ENCODE measurements around the gene HRH2. TPM values are rescaled to one million over a fixed set of nuclear protein-coding genes. Genes with fewer than 3 reads are reported as not detected.

HRH2 gene
- total RNA-seq, 1 experiment from 2014 or later, result 9.3 TPM

DNA sequence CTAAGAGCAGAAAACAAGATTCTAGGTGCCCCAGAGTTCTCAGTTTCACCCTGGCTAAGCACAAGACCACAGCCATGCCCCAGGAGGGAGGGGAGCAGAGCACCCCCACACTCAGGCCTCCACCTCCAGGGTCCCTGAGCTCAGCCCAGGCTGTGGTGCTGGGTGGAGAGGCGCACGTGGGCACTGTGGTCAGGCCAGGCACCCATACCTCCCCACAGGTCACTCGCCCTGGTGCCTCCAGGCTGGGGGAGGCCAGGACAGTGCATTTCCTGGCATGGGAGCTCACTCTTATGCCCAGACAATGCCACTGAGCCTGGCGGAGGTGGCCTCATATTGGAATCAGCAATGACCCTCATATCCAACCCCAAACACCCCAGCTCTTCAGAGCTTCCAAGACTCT lies 78.8 kb downstream of the HRH2 start:
- DNase-seq (ENCODE audit: low spot score) (no peak), ATAC-seq (no peak)
- peaks cover 2% of the 10 kb centered on the region for H3K27me3 Mint-ChIP-seq (ENCODE audit: low read depth)
- no peak overlapping the region for H3K27ac Mint-ChIP-seq
- no peak overlapping the region for H3K4me3 Mint-ChIP-seq
- ChIA-PET CTCF (interaction anchor here (0.7 kb wide), 1 partner anchor 151 kb away, joined by 3 read pairs; no protein-coding TSS in a partner anchor), POLR2A (no interaction called here)
- no peak for TF ChIP-seq STAT6 (CRISPR knock-in tag; conservative IDR thresholded peaks at IDR 0.05; ENCODE audit: low read depth)
- TF ChIP-seq SMAD4 (CRISPR knock-in tag; IDR thresholded peaks at IDR 0.05), result no peak
- TF ChIP-seq PREB (CRISPR knock-in tag; IDR thresholded peaks at IDR 0.05; ENCODE audit: borderline replicate concordance), result no peak
- TF ChIP-seq PRDM15 (CRISPR knock-in tag; IDR thresholded peaks at IDR 0.05), result no peak
- TF ChIP-seq ZNF317 (CRISPR knock-in tag; IDR thresholded peaks at IDR 0.05; ENCODE audit: borderline replicate concordance, low read depth), result no peak
- TF ChIP-seq FOXP4 (CRISPR knock-in tag; IDR thresholded peaks at IDR 0.05), result no peak
- no peak for TF ChIP-seq TP53 (CRISPR knock-in tag; IDR thresholded peaks at IDR 0.05)
- TF ChIP-seq ZNF416 (CRISPR knock-in tag; IDR thresholded peaks at IDR 0.05), result no peak
- TF ChIP-seq NR3C1 (CRISPR knock-in tag; conservative IDR thresholded peaks at IDR 0.05; ENCODE audit: low read depth), result no peak
- TF ChIP-seq CDX4 (CRISPR knock-in tag; IDR thresholded peaks at IDR 0.05; ENCODE audit: borderline replicate concordance), result no peak
- no peak for TF ChIP-seq FOXK1 (CRISPR knock-in tag; IDR thresholded peaks at IDR 0.05)
- H3K4me1 Mint-ChIP-seq, result peaks cover 4% of the 10 kb centered on the region
- peaks cover 7% of the 10 kb centered on the region for H3K36me3 Mint-ChIP-seq
- H3K9me3 Mint-ChIP-seq, result peaks cover 11% of the 10 kb centered on the region

- ChIA-PET CTCF (interaction anchor here (0.8 kb wide), 1 partner anchor 204 kb away, joined by 3 read pairs; no protein-coding TSS in a partner anchor), POLR2A (no interaction called here)
- Mint-ChIP-seq H3K36me3 (peaks cover 7% of the 10 kb centered on the region), H3K4me3 (no peak overlapping the region), H3K27me3 (ENCODE audit: low read depth) (peaks cover 2% of the 10 kb centered on the region), H3K27ac (no peak overlapping the region), H3K4me1 (peaks cover 4% of the 10 kb centered on the region), H3K9me3 (peaks cover 11% of the 10 kb centered on the region)
- TF ChIP-seq ATF1 (CRISPR knock-in tag; IDR thresholded peaks at IDR 0.05) (no peak), ETV6 (CRISPR knock-in tag; IDR thresholded peaks at IDR 0.05) (no peak), ZNF423 (CRISPR knock-in tag; IDR thresholded peaks at IDR 0.05) (no peak)
- TF ChIP-seq, protein P1, sequence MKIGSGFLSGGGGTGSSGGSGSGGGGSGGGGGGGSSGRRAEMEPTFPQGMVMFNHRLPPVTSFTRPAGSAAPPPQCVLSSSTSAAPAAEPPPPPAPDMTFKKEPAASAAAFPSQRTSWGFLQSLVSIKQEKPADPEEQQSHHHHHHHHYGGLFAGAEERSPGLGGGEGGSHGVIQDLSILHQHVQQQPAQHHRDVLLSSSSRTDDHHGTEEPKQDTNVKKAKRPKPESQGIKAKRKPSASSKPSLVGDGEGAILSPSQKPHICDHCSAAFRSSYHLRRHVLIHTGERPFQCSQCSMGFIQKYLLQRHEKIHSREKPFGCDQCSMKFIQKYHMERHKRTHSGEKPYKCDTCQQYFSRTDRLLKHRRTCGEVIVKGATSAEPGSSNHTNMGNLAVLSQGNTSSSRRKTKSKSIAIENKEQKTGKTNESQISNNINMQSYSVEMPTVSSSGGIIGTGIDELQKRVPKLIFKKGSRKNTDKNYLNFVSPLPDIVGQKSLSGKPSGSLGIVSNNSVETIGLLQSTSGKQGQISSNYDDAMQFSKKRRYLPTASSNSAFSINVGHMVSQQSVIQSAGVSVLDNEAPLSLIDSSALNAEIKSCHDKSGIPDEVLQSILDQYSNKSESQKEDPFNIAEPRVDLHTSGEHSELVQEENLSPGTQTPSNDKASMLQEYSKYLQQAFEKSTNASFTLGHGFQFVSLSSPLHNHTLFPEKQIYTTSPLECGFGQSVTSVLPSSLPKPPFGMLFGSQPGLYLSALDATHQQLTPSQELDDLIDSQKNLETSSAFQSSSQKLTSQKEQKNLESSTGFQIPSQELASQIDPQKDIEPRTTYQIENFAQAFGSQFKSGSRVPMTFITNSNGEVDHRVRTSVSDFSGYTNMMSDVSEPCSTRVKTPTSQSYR (CRISPR knock-in tag; IDR thresholded peaks at IDR 0.05), result no peak
- TF ChIP-seq, protein P2, sequence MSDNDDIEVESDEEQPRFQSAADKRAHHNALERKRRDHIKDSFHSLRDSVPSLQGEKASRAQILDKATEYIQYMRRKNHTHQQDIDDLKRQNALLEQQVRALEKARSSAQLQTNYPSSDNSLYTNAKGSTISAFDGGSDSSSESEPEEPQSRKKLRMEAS (CRISPR knock-in tag; IDR thresholded peaks at IDR 0.05), result no peak
- DNase-seq (ENCODE audit: low spot score) (no peak), ATAC-seq (no peak)
These were observed 79.6 kb downstream of the HRH2 start for GRCh38 chr5:175737481-175737880.

All from WTC11 (cell line).